K562 (cell line): ENCODE results near the gene OTUD1. TPM values are rescaled to one million over a fixed set of nuclear protein-coding genes. Genes with fewer than 3 reads are reported as not detected.

Experiments
- ATAC-seq: fragments of 200-7000 bp; cut with Tn5 transposase; 3 replicates; pipeline ENCODE4 v1.9.1; 2020; ENCODE audit warnings: moderate library complexity
- BruUV-seq: library from RNA; stranded (reverse); fragments of 400-500 nt; replicated peaks from 2 replicates; lab custom pipeline; 2021; lab: Mats Ljungman, UMichigan
- CTCF ChIA-PET: fragments of 300-600 bp; formaldehyde crosslinking; extraction: SDS; loops from one replicate; lab custom pipeline; 2021; ENCODE audit warnings: low intra/inter-chr PET ratio; lab: Yijun Ruan, JAX
- POLR2A ChIA-PET: fragments of 300-600, 350-650 bp; sonication (Branson Sonifier 250); formaldehyde crosslinking; extraction: SDS; loops from one replicate; lab custom pipeline; 2021; ENCODE audit warnings: antibody characterized with exemption, inconsistent platforms; lab: Yijun Ruan, JAX
- DNase-seq, 4 experiments: peaks; one replicate each; pipeline versions ENCODE4 v3.0.0 to v3.0.0-alpha.2; 2011 to 2018; ENCODE audit warnings: low spot score in 3 of 4, mixed read lengths in 3 of 4; ENCODE audit errors: extremely low read depth in 1 of 4
- FAIRE-seq: peaks from 2 replicates; lab custom pipeline; 2011; peaks lifted over from hg19 to GRCh38; lab: Jason Lieb, UNC
- H2AFZ ChIP-seq: 2 replicates; pipeline ENCODE4 v1.6.0; 2011; ENCODE audit warnings: low read depth, low read length, control low read depth, inconsistent platforms
- H3K27ac ChIP-seq: fragments of 200-600 bp; 3 replicates; pipeline ENCODE4 v1.8.0; 2011; ENCODE audit warnings: low read depth, mild to moderate bottlenecking, control low read depth, inconsistent platforms, low read length, moderate library complexity, mixed read lengths; ENCODE audit errors: extremely low read depth
- H3K27me3 ChIP-seq, 2 experiments: fragments of 300-600 bp in 1 of 2; 2 replicates in 1 of 2; 3 replicates in 1 of 2; pipeline versions ENCODE4 v1.6.0 to v1.8.0; 2011; ENCODE audit warnings: inconsistent platforms in 2 of 2, low read length in 2 of 2, mild to moderate bottlenecking in 1 of 2, mixed read lengths in 1 of 2, moderate library complexity in 1 of 2; ENCODE audit not compliant: control insufficient read depth in 2 of 2, insufficient read depth in 2 of 2
- H3K36me3 ChIP-seq: fragments of 300-600 bp; 3 replicates; pipeline ENCODE4 v1.8.0; 2011; ENCODE audit warnings: mild to moderate bottlenecking, low read length, inconsistent platforms; ENCODE audit not compliant: control insufficient read depth, insufficient read depth
- H3K4me1 ChIP-seq, 2 experiments: fragments of 200-600 bp in 1 of 2; replicated peaks in 1 of 2; 2 replicates in 1 of 2; 3 replicates in 1 of 2; pipeline versions ENCODE4 v1.5.1 to v1.8.0; 2011; ENCODE audit warnings: inconsistent platforms in 2 of 2, low read length in 2 of 2, mild to moderate bottlenecking in 1 of 2, mixed read lengths in 1 of 2, moderate library complexity in 1 of 2; ENCODE audit not compliant: control insufficient read depth in 2 of 2, insufficient read depth in 2 of 2
- H3K4me2 ChIP-seq: 2 replicates; pipeline ENCODE4 v1.6.1; 2011; ENCODE audit warnings: low read length, control low read depth, inconsistent platforms, mixed read lengths; ENCODE audit not compliant: insufficient read depth
- H3K4me3 ChIP-seq: fragments of 200-600 bp; sonication (generic), shearing (Covaris generic); 2 replicates; pipeline ENCODE4 v1.5.1; 2016; ENCODE audit warnings: control low read depth, inconsistent platforms
- H3K79me2 ChIP-seq: fragments of 200-600 bp; 3 replicates; pipeline ENCODE4 v1.8.0; 2011; ENCODE audit warnings: low read length, inconsistent platforms; ENCODE audit not compliant: control insufficient read depth, insufficient read depth
- H3K9ac ChIP-seq, 2 experiments: 2 replicates each; pipeline versions ENCODE4 v1.6.0 to v1.6.1; 2011; ENCODE audit warnings: low read depth in 2 of 2, low read length in 2 of 2, control low read depth in 1 of 2, inconsistent platforms in 1 of 2, mild to moderate bottlenecking in 1 of 2, mixed read lengths in 1 of 2; ENCODE audit not compliant: insufficient read depth in 1 of 2
- H3K9me1 ChIP-seq: one replicate; pipeline ENCODE4 v1.6.0; 2011; ENCODE audit warnings: inconsistent platforms, mild to moderate bottlenecking, low read length, moderate library complexity; ENCODE audit not compliant: control insufficient read depth, insufficient read depth
- H3K9me3 ChIP-seq: replicated peaks from 2 replicates; pipeline ENCODE4 v1.5.1; 2011; ENCODE audit warnings: low read depth, low read length, inconsistent platforms; ENCODE audit not compliant: control insufficient read depth, insufficient read depth
- H4K20me1 ChIP-seq: replicated peaks from 2 replicates; pipeline ENCODE4 v1.6.1; 2011; ENCODE audit warnings: low read length, inconsistent platforms, mixed read lengths; ENCODE audit not compliant: control insufficient read depth, insufficient read depth
- BRD4 ChIP-seq: fragments of 200-600 bp; sonication (generic); IDR thresholded peaks from 2 replicates; pipeline ENCODE4 v1.6.1; 2017; ENCODE audit warnings: inconsistent platforms
- CCNT2 ChIP-seq: IDR thresholded peaks from 2 replicates; pipeline ENCODE4 v1.6.1; 2011; ENCODE audit warnings: borderline replicate concordance, low read depth, mild to moderate bottlenecking, moderate library complexity, mixed read lengths, low read length; ENCODE audit not compliant: insufficient read length; ENCODE audit errors: extremely low read depth
- CREB3 ChIP-seq: fragments of 450-650 bp; conservative IDR thresholded peaks from 2 replicates; pipeline ENCODE4 v1.6.1; 2016; ENCODE audit warnings: missing genetic modification characterization, low read depth, mild to moderate bottlenecking, missing compliant biosample characterization, moderate library complexity
- HOMEZ ChIP-seq: fragments of 250-450 bp; sonication (Bioruptor Pico); IDR thresholded peaks from 2 replicates; pipeline ENCODE4 v1.4.0; 2020; ENCODE audit warnings: mild to moderate bottlenecking, moderate library complexity
- NCOA2 ChIP-seq, 2 experiments: fragments of 450-650 bp; IDR thresholded peaks; 2 replicates each; pipeline ENCODE4 v1.6.1; 2018; ENCODE audit warnings: mild to moderate bottlenecking in 2 of 2, moderate library complexity in 1 of 2; ENCODE audit not compliant: partially characterized antibody in 2 of 2
- NCOR1 ChIP-seq: fragments of 450-650 bp; IDR thresholded peaks from 2 replicates; pipeline ENCODE4 v1.6.1; 2016; ENCODE audit warnings: mild to moderate bottlenecking, moderate library complexity
- SPI1 ChIP-seq: IDR thresholded peaks from 2 replicates; pipeline ENCODE4 v1.6.1; 2011; ENCODE audit warnings: low read depth, low read length, control low read depth, borderline replicate concordance
- SRF ChIP-seq, 2 experiments: fragments of 250-450, 450-650 bp in 1 of 2; sonication (Bioruptor Pico) in 1 of 2; sonication (generic) in 1 of 2; formaldehyde crosslinking; IDR thresholded peaks; 2 replicates each; pipeline versions ENCODE4 v1.5.0 to v1.5.1; 2020 to 2022; ENCODE audit warnings: mild to moderate bottlenecking in 1 of 2, missing genetic modification reagents in 1 of 2
- ZBTB43 ChIP-seq: sonication (generic); formaldehyde crosslinking; IDR thresholded peaks from 2 replicates; pipeline ENCODE4 v1.8.0; 2023; ENCODE audit warnings: mild to moderate bottlenecking, missing genetic modification reagents
- ZC3H4 ChIP-seq: sonication (generic); formaldehyde crosslinking; IDR thresholded peaks from 2 replicates; pipeline ENCODE4 v1.9.0; 2021; ENCODE audit warnings: missing genetic modification reagents, borderline replicate concordance
- ZNF696 ChIP-seq: fragments of 250-450 bp; sonication (Bioruptor Pico); conservative IDR thresholded peaks from 2 replicates; pipeline ENCODE4 v1.4.0; 2020; ENCODE audit warnings: mild to moderate bottlenecking, moderate library complexity
- WGBS: fragments of 100-300 bp; shearing (Covaris generic); methylation state at CpG from one replicate; pipeline ENCODE4 v1.1.6; 2016; ENCODE audit warnings: low coverage, mixed read lengths; ENCODE audit not compliant: insufficient coverage; ENCODE audit errors: missing lambda C conversion rate; 5-methylcytosine and 5-hydroxymethylcytosine counted together
- in situ Hi-C: fragments of 300-500 bp; cut with MboI; formaldehyde crosslinking; loops from 4 replicates; pipeline ENCODE4 v1.15.0; 2018; ENCODE audit warnings: inconsistent platforms, mixed read lengths
- intact Hi-C: fragments of 100-400 bp; cut with micrococcal nuclease; formaldehyde crosslinking; loops from 2 replicates; pipeline ENCODE4 v1.14.2; 2022
- polyA plus RNA-seq, 8 experiments: library from polyadenylated mRNA; depleted of rRNA in 4 of 8; stranded (reverse) in 5 of 8; unstranded in 3 of 8; fragments of >200 nt; fragmentation: Nextera tagmentation in 2 of 8; fragmentation: Illumina TruSeq in 1 of 8; extraction: Ambion mirVana in 2 of 8; extraction: Trizol in 1 of 8; gene quantifications; 2 replicates each; pipeline versions ENCODE4 v1.2.1 to v1.2.3, GENCODE V29; 2011 to 2014; ENCODE audit warnings: inconsistent platforms in 1 of 8, missing spikeins in 1 of 8
- total RNA-seq, 7 experiments: library from RNA; depleted of rRNA in 6 of 7; stranded (reverse); fragments of >200 nt in 6 of 7; fragmentation: Illumina TruSeq in 2 of 7; extraction: Trizol in 2 of 7; gene quantifications; 2 replicates each; pipeline versions ENCODE4 v1.2.1 to v1.2.3, GENCODE V29; 2011 to 2021; ENCODE audit warnings: low replicate concordance in 1 of 7

The OTUD1 gene
- total and polyA plus RNA-seq, 9 of the 15 experiments (the other 6 are each of a cell fraction or from before 2014, with no cell fraction given) = 0.29 to 2.0 (median 0.49) TPM

GRCh38 chr10:23396695-23397094 is 42.2 kb upstream of the OTUD1 start:
- TF ChIP-seq NCOR1 (no peak), ZNF696 (no peak), SRF (CRISPR knock-in tag; IDR thresholded peaks at IDR 0.05) (no peak), HOMEZ (no peak), SPI1 (no peak), CREB3 (tag) (no peak), CCNT2 (no peak), ZBTB43 (CRISPR knock-in tag) (no peak), BRD4 (no peak), ZC3H4 (CRISPR knock-in tag) (no peak), NCOA2 (IDR thresholded peaks at IDR 0.05; ENCODE audit: partially characterized antibody in 2 of 2) (no peak)
- FAIRE-seq (no peak), ATAC-seq (no peak), DNase-seq (no peak)
- Histone ChIP-seq H3K27ac (no peak overlapping the region), H3K9me1 (no peaks in the 10 kb centered on the region), H3K4me3 (no peak overlapping the region), H3K27me3 (peaks cover 2 to 4% of the 10 kb centered on the region in 2 experiments; a peak in 1 of 5 replicates), H2AFZ (no peak overlapping the region), H3K4me2 (no peak overlapping the region), H4K20me1 (no peaks in the 10 kb centered on the region), H3K36me3 (no peaks in the 10 kb centered on the region), H3K9me3 (no peaks in the 10 kb centered on the region), H3K9ac (no peak overlapping the region), H3K4me1 (no peaks in the 10 kb centered on the region), H3K79me2 (no peaks in the 10 kb centered on the region)
- WGBS = 0% methylated on average over 2 of the region's 2 CpGs
- ChIA-PET POLR2A (no interaction called here), CTCF (no interaction called here)
- intact Hi-C loops = no loop called here
- in situ Hi-C loops = no loop called here
- no TSS peak for BruUV-seq
